IMR-90 (cell line): Measurements from ENCODE around the gene ADAMTS20. TPM values are rescaled to one million over a fixed set of nuclear protein-coding genes. Genes with fewer than 3 reads are reported as not detected.

Source experiments
- ATAC-seq: fragments of 200-7000 bp; cut with Tn5 transposase; 2 replicates; pipeline ENCODE4 v1.9.1; 2020; ENCODE audit warnings: low read depth, mild to moderate bottlenecking, moderate library complexity
- BruUV-seq: library from RNA; stranded (reverse); fragments of 400-500 nt; replicated peaks from 2 replicates; lab custom pipeline; 2021; lab: Mats Ljungman, UMichigan
- CTCF ChIA-PET: fragments of 300-600 bp; formaldehyde crosslinking; extraction: SDS; loops from one replicate; lab custom pipeline; 2021; ENCODE audit warnings: antibody characterized with exemption; lab: Yijun Ruan, JAX
- POLR2A ChIA-PET: fragments of 300-600 bp; sonication (Branson Sonifier 250); formaldehyde crosslinking; loops from one replicate; lab custom pipeline; 2022; ENCODE audit warnings: antibody characterized with exemption; ENCODE audit not compliant: unreplicated experiment; lab: Charles Lee
- DNase-seq: peaks from one replicate; pipeline ENCODE4 v3.0.0; 2013
- H2AFZ ChIP-seq: replicated peaks from 2 replicates; pipeline ENCODE3; 2013; ENCODE audit warnings: low read length, mild to moderate bottlenecking; ENCODE audit not compliant: poor library complexity
- H2AK5ac ChIP-seq: 2 replicates; pipeline ENCODE4 v1.6.1; 2013; ENCODE audit warnings: low read depth, low read length, inconsistent platforms
- H2AK9ac ChIP-seq: replicated peaks from 2 replicates; pipeline ENCODE3; 2013; ENCODE audit warnings: mild to moderate bottlenecking, low read depth, low read length, moderate library complexity; ENCODE audit not compliant: poor library complexity
- H2BK120ac ChIP-seq: 2 replicates; pipeline ENCODE4 v1.6.1; 2013; ENCODE audit warnings: low read depth, low read length, inconsistent platforms
- H2BK15ac ChIP-seq: 3 replicates; pipeline ENCODE4 v1.6.1; 2013; ENCODE audit warnings: low read depth, low read length, inconsistent platforms
- H2BK20ac ChIP-seq: 2 replicates; pipeline ENCODE4 v1.6.1; 2013; ENCODE audit warnings: low read depth, mild to moderate bottlenecking, inconsistent platforms, low read length, moderate library complexity
- H2BK5ac ChIP-seq: 2 replicates; pipeline ENCODE4 v1.6.1; 2013; ENCODE audit warnings: mild to moderate bottlenecking, low read depth, low read length, inconsistent platforms; ENCODE audit not compliant: poor library complexity, severe bottlenecking
- H3K14ac ChIP-seq: replicated peaks from 2 replicates; pipeline ENCODE4 v1.6.1; 2013; ENCODE audit warnings: low read depth, low read length, inconsistent platforms
- H3K18ac ChIP-seq: 2 replicates; pipeline ENCODE4 v1.6.1; 2013; ENCODE audit warnings: low read depth, low read length, control low read depth
- H3K23ac ChIP-seq: 2 replicates; pipeline ENCODE4 v1.6.1; 2013; ENCODE audit warnings: low read depth, low read length, inconsistent platforms
- H3K27ac ChIP-seq: 2 replicates; pipeline ENCODE4 v1.5.1; 2013; ENCODE audit warnings: mild to moderate bottlenecking, control low read depth, low read length; ENCODE audit not compliant: insufficient read depth
- H3K27me3 ChIP-seq: 2 replicates; pipeline ENCODE4 v1.6.1; 2013; ENCODE audit warnings: low read length; ENCODE audit not compliant: control insufficient read depth, insufficient read depth
- H3K36me3 ChIP-seq: 2 replicates; pipeline ENCODE4 v1.6.1; 2013; ENCODE audit warnings: low read length, mixed read lengths; ENCODE audit not compliant: control insufficient read depth, insufficient read depth
- H3K4ac ChIP-seq: 2 replicates; pipeline ENCODE4 v1.6.1; 2013; ENCODE audit warnings: low read depth, low read length, inconsistent platforms
- H3K4me1 ChIP-seq: 2 replicates; pipeline ENCODE4 v1.6.1; 2013; ENCODE audit warnings: low read length, mixed read lengths; ENCODE audit not compliant: control insufficient read depth, insufficient read depth
- H3K4me2 ChIP-seq: 2 replicates; pipeline ENCODE4 v1.6.1; 2013; ENCODE audit warnings: low read depth, mild to moderate bottlenecking, control low read depth, low read length, moderate library complexity
- H3K4me3 ChIP-seq: 2 replicates; pipeline ENCODE4 v1.5.1; 2013; ENCODE audit warnings: low read depth, mild to moderate bottlenecking, control low read depth, low read length, moderate library complexity; ENCODE audit not compliant: insufficient read depth
- H3K56ac ChIP-seq: 2 replicates; pipeline ENCODE4 v1.6.1; 2013; ENCODE audit warnings: low read length, inconsistent platforms; ENCODE audit not compliant: insufficient read depth; ENCODE audit errors: extremely low read depth
- H3K79me1 ChIP-seq, 2 experiments: 2 replicates each; pipeline ENCODE4 v1.6.1; 2013; ENCODE audit warnings: low read length in 2 of 2, inconsistent platforms in 1 of 2, low read depth in 1 of 2
- H3K9ac ChIP-seq: 2 replicates; pipeline ENCODE4 v1.6.1; 2013; ENCODE audit warnings: low read depth, low read length, control low read depth
- H3K9me1 ChIP-seq: 2 replicates; pipeline ENCODE4 v1.6.1; 2013; ENCODE audit warnings: low read length, inconsistent platforms; ENCODE audit not compliant: insufficient read depth
- H3K9me3 ChIP-seq: 2 replicates; pipeline ENCODE4 v1.6.1; 2013; ENCODE audit warnings: low read length; ENCODE audit not compliant: control insufficient read depth, insufficient read depth
- H4K20me1 ChIP-seq: 2 replicates; pipeline ENCODE4 v1.6.1; 2013; ENCODE audit warnings: low read length, inconsistent platforms; ENCODE audit not compliant: insufficient read depth
- H4K5ac ChIP-seq: 2 replicates; pipeline ENCODE4 v1.6.1; 2013; ENCODE audit warnings: mild to moderate bottlenecking, low read depth, low read length, control low read depth
- H4K8ac ChIP-seq, 2 experiments: 2 replicates each; pipeline ENCODE4 v1.6.1; 2013; ENCODE audit warnings: low read depth in 2 of 2, low read length in 2 of 2, control low read depth in 1 of 2, inconsistent platforms in 1 of 2
- H4K91ac ChIP-seq: 2 replicates; pipeline ENCODE4 v1.6.1; 2013; ENCODE audit warnings: low read depth, low read length, inconsistent platforms; ENCODE audit not compliant: insufficient read depth
- BHLHE40 ChIP-seq: fragments of 150-350 bp; IDR thresholded peaks from 2 replicates; pipeline ENCODE4 v1.6.1; 2016; ENCODE audit warnings: mild to moderate bottlenecking, low read depth, low read length
- CEBPB ChIP-seq: IDR thresholded peaks from 2 replicates; pipeline ENCODE4 v1.6.1; 2012; ENCODE audit warnings: low read depth, low read length, improper control_type of control experiment
- CHD1 ChIP-seq: IDR thresholded peaks from 2 replicates; pipeline ENCODE4 v1.6.1; 2012; ENCODE audit warnings: low read depth, low read length, improper control_type of control experiment
- FOS ChIP-seq: fragments of 150-350 bp; IDR thresholded peaks from 2 replicates; pipeline ENCODE4 v1.6.1; 2016; ENCODE audit warnings: low read depth, low read length
- MAZ ChIP-seq: IDR thresholded peaks from 2 replicates; pipeline ENCODE4 v1.6.1; 2012; ENCODE audit warnings: low read depth, mild to moderate bottlenecking, low read length, improper control_type of control experiment, moderate library complexity, borderline replicate concordance
- RAD21 ChIP-seq: IDR thresholded peaks from 2 replicates; pipeline ENCODE4 v1.6.1; 2012; ENCODE audit warnings: low read length, improper control_type of control experiment
- SMC3 ChIP-seq: fragments of 150-350 bp; IDR thresholded peaks from 2 replicates; pipeline ENCODE4 v1.6.1; 2016; ENCODE audit warnings: low read depth, mild to moderate bottlenecking, antibody characterized with exemption, low read length, moderate library complexity
- WGBS, 2 experiments: methylation state at CpG; one replicate each; pipeline versions ENCODE4 v1.1.5 to v1.1.7; 2013; ENCODE audit warnings: missing lambda C conversion rate in 2 of 2; ENCODE audit not compliant: insufficient read length in 1 of 2; ENCODE audit errors: extremely low coverage in 2 of 2; 5-methylcytosine and 5-hydroxymethylcytosine counted together
- dilution Hi-C: fragments of 300-500 bp; cut with HindIII; formaldehyde crosslinking; loops from one replicate; pipeline ENCODE4 v1.14.3; 2018; ENCODE audit warnings: low sequenced_read_pairs; ENCODE audit not compliant: unreplicated experiment
- in situ Hi-C: fragments of 300-500 bp; cut with MboI; formaldehyde crosslinking; loops from 3 replicates; pipeline ENCODE4 v1.14.3; 2019; ENCODE audit warnings: low sequenced_read_pairs, inconsistent platforms, mixed read lengths
- intact Hi-C: fragments of 100-400 bp; cut with micrococcal nuclease; formaldehyde crosslinking; loops from 2 replicates; pipeline ENCODE4 v1.10.0; 2022
- polyA plus RNA-seq, 3 experiments: library from polyadenylated mRNA; depleted of rRNA; stranded (reverse); fragments of >200 nt; gene quantifications; 2 replicates each; pipeline ENCODE4 v1.2.3, GENCODE V29; 2012; ENCODE audit warnings: low replicate concordance in 1 of 3
- total RNA-seq: library from RNA; depleted of rRNA; stranded (reverse); fragments of >200 nt; gene quantifications from 2 replicates; pipeline ENCODE4 v1.2.3, GENCODE V29; 2012
- TF ChIP-seq, protein P1 (sequence below): fragments of 150-350 bp; IDR thresholded peaks from 2 replicates; pipeline ENCODE4 v1.6.1; 2017; ENCODE audit warnings: mild to moderate bottlenecking, antibody characterized with exemption, low read length, low read depth

ADAMTS20 gene
- total and polyA plus RNA-seq, 2 of the 4 experiments (the other 2 are of a cell fraction) = not detected

- Histone ChIP-seq H3K79me1 (no peaks in the 10 kb centered on the region), H2BK15ac (peak overlapping the region; percentile 94; the same call in 1 of the 3 replicates), H4K8ac (peak overlapping the region; percentile 97; a peak in 3 of 4 replicates), H3K56ac (peak overlapping the region; percentile 95), H3K4me2 (no peak overlapping the region), H3K4me1 (peaks cover 22% of the 10 kb centered on the region), H3K18ac (no peak overlapping the region; the same call in 1 of the 2 replicates), H3K9ac (no peak overlapping the region), H2BK20ac (peak overlapping the region; percentile 94), H2AK5ac (0 out of 2 replicates have a peak overlapping the region, but pooled peaks have one; percentile 90), H2BK120ac (peak overlapping the region; percentile 94), H3K4ac (peak overlapping the region; percentile 94; the same call in 1 of the 2 replicates), H3K4me3 (no peak overlapping the region), H3K9me1 (peaks cover 3% of the 10 kb centered on the region; the same call in 1 of the 2 replicates), H2BK5ac (peak overlapping the region; percentile 97), H3K36me3 (no peaks in the 10 kb centered on the region), H4K20me1 (no peaks in the 10 kb centered on the region), H2AFZ (no peak overlapping the region), H3K9me3 (no peaks in the 10 kb centered on the region), H3K23ac (peak overlapping the region; percentile 97; the same call in 1 of the 2 replicates), H4K91ac (peak overlapping the region; percentile 98), H3K14ac (no peak overlapping the region), H3K27ac (no peak overlapping the region; the same call in 1 of the 2 replicates), H2AK9ac (no peak overlapping the region), H4K5ac (no peak overlapping the region), H3K27me3 (no peaks in the 10 kb centered on the region)
- intact Hi-C loops (no loop called here), in situ Hi-C loops (no loop called here), dilution Hi-C loops (no loop called here)
- ATAC-seq = peak; percentile 91
- TF ChIP-seq SMC3 (no peak), CHD1 (no peak), BHLHE40 (peak; percentile 99), MAZ (no peak), FOS (peak; percentile 28; the same call in 1 of the 2 replicates), CEBPB (peak; percentile 49; the same call in 1 of the 2 replicates), RAD21 (no peak)
- TF ChIP-seq, protein P1, sequence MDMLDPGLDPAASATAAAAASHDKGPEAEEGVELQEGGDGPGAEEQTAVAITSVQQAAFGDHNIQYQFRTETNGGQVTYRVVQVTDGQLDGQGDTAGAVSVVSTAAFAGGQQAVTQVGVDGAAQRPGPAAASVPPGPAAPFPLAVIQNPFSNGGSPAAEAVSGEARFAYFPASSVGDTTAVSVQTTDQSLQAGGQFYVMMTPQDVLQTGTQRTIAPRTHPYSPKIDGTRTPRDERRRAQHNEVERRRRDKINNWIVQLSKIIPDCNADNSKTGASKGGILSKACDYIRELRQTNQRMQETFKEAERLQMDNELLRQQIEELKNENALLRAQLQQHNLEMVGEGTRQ = peak; percentile 29; the same call in 1 of the 2 replicates
- peak; percentile 99 for DNase-seq
- no TSS peak for BruUV-seq
- no CpG with 5 or more reads among the region's 3 CpGs for WGBS, 2 experiments
- CTCF ChIA-PET = interaction anchor here (1.0 to 1.3 kb wide), 3 partner anchors 29 to 827 kb away, joined by 3 read pairs; no protein-coding TSS in a partner anchor
- POLR2A ChIA-PET = interaction anchor here (0.5 to 1.2 kb wide), 3 partner anchors 11 to 179 kb away, joined by 3 to 6 read pairs (median 4); no protein-coding TSS in a partner anchor
Observed at GRCh38 chr12:43309959-43310358, 242.0 kb downstream of the ADAMTS20 start.
